ENCODE data around the gene ATR. TPM values are rescaled to one million over a fixed set of nuclear protein-coding genes. Genes with fewer than 3 reads are reported as not detected.

ATR gene
- total and polyA plus RNA-seq, 8 donors, result 19.5 to 31.2 (median 29.3) TPM

GRCh38 chr3:142501004-142501926 is 77.3 kb downstream of the ATR start:
- no peak for DNase-seq
- Histone ChIP-seq H3K36me3 (peaks cover 0 to 63% of the 10 kb centered on the region in 2 donors), H3K4me1 (no peaks in the 10 kb centered on the region), H3K27ac (no peak overlapping the region), H3K27me3 (no peaks in the 10 kb centered on the region), H3K9me3 (peaks cover 0 to 3% of the 10 kb centered on the region in 2 donors), H3K4me3 (no peak overlapping the region)
- ATAC-seq, result no peak
- intact Hi-C loops (cut with DNase I), result no loop called here
- TF ChIP-seq CTCF (IDR thresholded peaks at IDR 0.05), result no peak

GRCh38 chr3:142500211-142500610 is 78.3 kb downstream of the ATR start:
- Histone ChIP-seq H3K4me3 (no peak overlapping the region), H3K4me1 (no peaks in the 10 kb centered on the region), H3K9me3 (peaks cover 0 to 3% of the 10 kb centered on the region in 2 donors), H3K27me3 (no peaks in the 10 kb centered on the region), H3K27ac (no peak overlapping the region), H3K36me3 (peaks cover 0 to 67% of the 10 kb centered on the region in 2 donors)
- DNase-seq (no peak), ATAC-seq (no peak)
- intact Hi-C loops (cut with DNase I), result no loop called here
- no peak for TF ChIP-seq CTCF (IDR thresholded peaks at IDR 0.05)

GRCh38 chr3:142498397-142499180 is 79.9 kb downstream of the ATR start:
- no peak overlapping the region for H3K4me3 ChIP-seq
- no peak overlapping the region for H3K27ac ChIP-seq
- H3K36me3 ChIP-seq, result peaks cover 0 to 66% of the 10 kb centered on the region in 2 donors
- no peak for TF ChIP-seq CTCF (IDR thresholded peaks at IDR 0.05)
- H3K9me3 ChIP-seq, result peaks cover 0 to 3% of the 10 kb centered on the region in 2 donors
- H3K27me3 ChIP-seq, result no peaks in the 10 kb centered on the region
- ATAC-seq (no peak), DNase-seq (no peak)
- intact Hi-C loops (cut with DNase I), result no loop called here
- H3K4me1 ChIP-seq, result no peaks in the 10 kb centered on the region

GRCh38 chr3:142497729-142498128 is 80.8 kb downstream of the ATR start:
- intact Hi-C loops (cut with DNase I), result no loop called here
- H3K9me3 ChIP-seq, result peaks cover 0 to 3% of the 10 kb centered on the region in 2 donors
- no peak overlapping the region for H3K27ac ChIP-seq
- DNase-seq, result no peak
- no peak for TF ChIP-seq CTCF (IDR thresholded peaks at IDR 0.05)
- ATAC-seq, result no peak
- H3K27me3 ChIP-seq, result no peaks in the 10 kb centered on the region
- H3K4me1 ChIP-seq, result no peaks in the 10 kb centered on the region
- H3K36me3 ChIP-seq, result peaks cover 0 to 71% of the 10 kb centered on the region in 2 donors
- H3K4me3 ChIP-seq, result no peak overlapping the region

- no peak for TF ChIP-seq CTCF (IDR thresholded peaks at IDR 0.05)
- Histone ChIP-seq H3K36me3 (peaks cover 0 to 84% of the 10 kb centered on the region in 2 donors), H3K4me1 (no peaks in the 10 kb centered on the region)
These were observed 83.4 kb downstream of the ATR start for GRCh38 chr3:142495103-142495502.

More at GRCh38 chr3:142495103-142495502, 83.4 kb downstream of the ATR start:
- intact Hi-C loops (cut with DNase I), result no loop called here
- Histone ChIP-seq H3K9me3 (no peaks in the 10 kb centered on the region), H3K27me3 (no peaks in the 10 kb centered on the region), H3K4me3 (no peak overlapping the region), H3K27ac (no peak overlapping the region)
- DNase-seq (no peak), ATAC-seq (no peak)
